WTC11 (cell line): ENCODE measurements around the gene RNF149. TPM values are rescaled to one million over a fixed set of nuclear protein-coding genes. Genes with fewer than 3 reads are reported as not detected.

ENCODE experiments used
- ATAC-seq: fragments of 200-7000 bp; cut with Tn5 transposase; 2 replicates; pipeline ENCODE4 v1.10.0; 2021; ENCODE audit warnings: mild to moderate bottlenecking, moderate library complexity
- CTCF ChIA-PET: fragments of 300-600 bp; sonication (Branson Sonifier 250); formaldehyde crosslinking; loops from one replicate; lab custom pipeline; 2021; ENCODE audit warnings: antibody characterized with exemption; lab: Charles Lee
- POLR2A ChIA-PET: fragments of 350-600 bp; sonication (Branson Sonifier 250); formaldehyde crosslinking; loops from one replicate; lab custom pipeline; 2021; ENCODE audit warnings: antibody characterized with exemption; lab: Charles Lee
- DNase-seq: peaks from one replicate; pipeline ENCODE4 v3.0.0; 2021; ENCODE audit warnings: low spot score
- H3K27ac Mint-ChIP-seq: 2 replicates; pipeline ENCODE4 v1.8.0; 2021; ENCODE audit warnings: mixed read lengths
- H3K27me3 Mint-ChIP-seq: 2 replicates; pipeline ENCODE4 v1.8.0; 2021; ENCODE audit warnings: low read depth, mild to moderate bottlenecking, moderate library complexity, mixed read lengths
- H3K36me3 Mint-ChIP-seq: 2 replicates; pipeline ENCODE4 v1.8.0; 2021; ENCODE audit warnings: mixed read lengths
- H3K4me1 Mint-ChIP-seq: 2 replicates; pipeline ENCODE4 v1.8.0; 2022; ENCODE audit warnings: mixed read lengths
- H3K4me3 Mint-ChIP-seq: 2 replicates; pipeline ENCODE4 v1.8.0; 2021; ENCODE audit warnings: mild to moderate bottlenecking, moderate library complexity, mixed read lengths
- H3K9me3 Mint-ChIP-seq: 2 replicates; pipeline ENCODE4 v1.8.0; 2021; ENCODE audit warnings: mixed read lengths
- ATF1 ChIP-seq: sonication (generic); formaldehyde crosslinking; IDR thresholded peaks from 2 replicates; pipeline ENCODE4 v1.8.1; 2023; ENCODE audit warnings: mild to moderate bottlenecking, moderate library complexity, missing genetic modification reagents
- EMX1 ChIP-seq: fragments of 250-450 bp; sonication (Bioruptor Pico); IDR thresholded peaks from 2 replicates; pipeline ENCODE4 v1.8.0; 2021; ENCODE audit warnings: mild to moderate bottlenecking
- ETV6 ChIP-seq: sonication (generic); formaldehyde crosslinking; IDR thresholded peaks from 2 replicates; pipeline ENCODE4 v1.8.1; 2022; ENCODE audit warnings: mild to moderate bottlenecking, missing genetic modification reagents
- FOXJ3 ChIP-seq: sonication (generic); formaldehyde crosslinking; IDR thresholded peaks from 2 replicates; pipeline ENCODE4 v1.9.0; 2021; ENCODE audit warnings: missing genetic modification reagents, mild to moderate bottlenecking, borderline replicate concordance
- KAT7 ChIP-seq: sonication (generic); formaldehyde crosslinking; IDR thresholded peaks from 2 replicates; pipeline ENCODE4 v1.8.1; 2023; ENCODE audit warnings: missing genetic modification reagents, mild to moderate bottlenecking, borderline replicate concordance
- MXD4 ChIP-seq: fragments of 250-450 bp; sonication (Bioruptor Pico); IDR thresholded peaks from 2 replicates; pipeline ENCODE4 v1.8.0; 2021; ENCODE audit warnings: mild to moderate bottlenecking, moderate library complexity, borderline replicate concordance
- OVOL2 ChIP-seq: fragments of 250-450 bp; sonication (Bioruptor Pico); IDR thresholded peaks from 2 replicates; pipeline ENCODE4 v1.9.0; 2021; ENCODE audit warnings: mild to moderate bottlenecking, borderline replicate concordance
- PRRX2 ChIP-seq: fragments of 250-450 bp; sonication (Bioruptor Pico); IDR thresholded peaks from 2 replicates; pipeline ENCODE4 v1.8.0; 2021; ENCODE audit warnings: mild to moderate bottlenecking
- RORB ChIP-seq: fragments of 250-450 bp; sonication (Bioruptor Pico); IDR thresholded peaks from 2 replicates; pipeline ENCODE4 v1.9.0; 2021; ENCODE audit warnings: mild to moderate bottlenecking
- SOX15 ChIP-seq: fragments of 250-450 bp; sonication (Bioruptor Pico); IDR thresholded peaks from 2 replicates; pipeline ENCODE4 v1.9.0; 2021; ENCODE audit warnings: mild to moderate bottlenecking
- TP53 ChIP-seq: sonication (generic); formaldehyde crosslinking; IDR thresholded peaks from 2 replicates; pipeline ENCODE4 v1.8.1; 2023; ENCODE audit warnings: mild to moderate bottlenecking, missing genetic modification reagents
- ZBTB21 ChIP-seq: sonication (generic); formaldehyde crosslinking; IDR thresholded peaks from 2 replicates; pipeline ENCODE4 v1.8.1; 2023; ENCODE audit warnings: mild to moderate bottlenecking, missing genetic modification reagents, borderline replicate concordance
- ZNF121 ChIP-seq: sonication (generic); formaldehyde crosslinking; IDR thresholded peaks from 2 replicates; pipeline ENCODE4 v1.8.0; 2023; ENCODE audit warnings: missing genetic modification reagents
- ZNF138 ChIP-seq: sonication (generic); formaldehyde crosslinking; conservative IDR thresholded peaks from 2 replicates; pipeline ENCODE4 v1.8.1; 2022; ENCODE audit warnings: mild to moderate bottlenecking, moderate library complexity, missing genetic modification reagents
- ZNF219 ChIP-seq: sonication (generic); formaldehyde crosslinking; IDR thresholded peaks from 2 replicates; pipeline ENCODE4 v1.8.0; 2023; ENCODE audit warnings: missing genetic modification reagents, mild to moderate bottlenecking, borderline replicate concordance
- ZNF263 ChIP-seq: sonication (generic); formaldehyde crosslinking; IDR thresholded peaks from 2 replicates; pipeline ENCODE4 v1.8.1; 2022; ENCODE audit warnings: low read depth, mild to moderate bottlenecking, moderate library complexity, missing genetic modification reagents
- total RNA-seq: library from RNA; stranded (reverse); gene quantifications from 3 replicates; pipeline ENCODE4 v1.2.3, GENCODE V29; 2021
- TF ChIP-seq, protein P1 (sequence below): sonication (generic); formaldehyde crosslinking; IDR thresholded peaks from 2 replicates; pipeline ENCODE4 v1.8.1; 2022; ENCODE audit warnings: low read depth, missing genetic modification reagents, borderline replicate concordance
- TF ChIP-seq, protein P2 (sequence below): sonication (generic); formaldehyde crosslinking; IDR thresholded peaks from 2 replicates; pipeline ENCODE4 v1.8.1; 2023; ENCODE audit warnings: mild to moderate bottlenecking, missing genetic modification reagents
- TF ChIP-seq, protein P3 (sequence below): sonication (generic); formaldehyde crosslinking; IDR thresholded peaks from 2 replicates; pipeline ENCODE4 v1.8.1; 2022; ENCODE audit warnings: mild to moderate bottlenecking, missing genetic modification reagents, moderate library complexity, borderline replicate concordance
- TF ChIP-seq, protein P4 (sequence below): sonication (generic); formaldehyde crosslinking; IDR thresholded peaks from 2 replicates; pipeline ENCODE4 v1.8.1; 2022; ENCODE audit warnings: mild to moderate bottlenecking, moderate library complexity, missing genetic modification reagents
- TF ChIP-seq, protein P5 (sequence below): sonication (generic); formaldehyde crosslinking; IDR thresholded peaks from 2 replicates; pipeline ENCODE4 v1.8.1; 2023; ENCODE audit warnings: mild to moderate bottlenecking, moderate library complexity, missing genetic modification reagents
- TF ChIP-seq, protein P6 (sequence below): sonication (generic); formaldehyde crosslinking; IDR thresholded peaks from 2 replicates; pipeline ENCODE4 v1.8.0; 2023; ENCODE audit warnings: missing genetic modification reagents, mild to moderate bottlenecking, borderline replicate concordance
- TF ChIP-seq, protein P7 (sequence below): sonication (generic); formaldehyde crosslinking; IDR thresholded peaks from 2 replicates; pipeline ENCODE4 v1.8.0; 2023; ENCODE audit warnings: mild to moderate bottlenecking, missing genetic modification reagents

RNF149 gene
- total RNA-seq, 1 experiment from 2014 or later, result 25.6 TPM

DNA sequence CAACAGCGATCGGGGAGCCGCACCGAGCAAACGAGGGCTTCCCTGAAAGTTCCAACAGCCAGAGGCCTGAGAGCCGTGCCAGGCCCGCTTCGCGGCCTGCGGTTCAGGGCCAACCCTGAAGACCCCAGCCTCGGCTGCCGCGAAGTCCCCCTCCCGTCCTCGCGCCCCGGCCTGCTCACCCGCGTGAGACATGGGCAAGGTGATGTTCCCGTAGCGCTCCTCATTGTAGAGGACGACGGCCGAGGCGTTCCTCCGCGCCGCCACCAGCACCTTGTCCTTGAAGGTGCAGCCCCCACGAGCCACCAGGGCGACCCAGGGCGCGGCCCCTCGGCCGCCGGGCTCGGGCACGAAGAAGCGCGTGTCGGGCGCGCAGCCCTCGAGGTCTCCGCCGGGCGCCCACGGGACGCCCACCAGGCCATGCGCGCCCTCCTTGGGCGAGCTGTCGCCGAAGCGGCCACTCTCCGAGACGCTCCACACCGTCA lies 510 bp downstream of the RNF149 start:
- Mint-ChIP-seq H3K27ac (no peak overlapping the region), H3K36me3 (peaks cover 11% of the 10 kb centered on the region), H3K4me3 (peak overlapping the region; percentile 87), H3K4me1 (peaks cover 50% of the 10 kb centered on the region), H3K9me3 (no peaks in the 10 kb centered on the region), H3K27me3 (peaks cover 9% of the 10 kb centered on the region)
- ChIA-PET CTCF (interaction anchor here (0.6 to 1.7 kb wide), 7 partner anchors 34 to 523 kb away, joined by 3 to 14 read pairs (median 3); partner anchors contain the start of gene CREG2), POLR2A (interaction anchor here (1.5 kb wide), 1 partner anchor 9 kb away, joined by 5 read pairs; no protein-coding TSS in a partner anchor)
- DNase-seq (peak; percentile 35), ATAC-seq (peak; percentile 32)
- TF ChIP-seq PRRX2 (CRISPR knock-in tag), result no peak
- TF ChIP-seq ZNF138 (CRISPR knock-in tag), result no peak
- no peak for TF ChIP-seq EMX1
- TF ChIP-seq, protein P1, sequence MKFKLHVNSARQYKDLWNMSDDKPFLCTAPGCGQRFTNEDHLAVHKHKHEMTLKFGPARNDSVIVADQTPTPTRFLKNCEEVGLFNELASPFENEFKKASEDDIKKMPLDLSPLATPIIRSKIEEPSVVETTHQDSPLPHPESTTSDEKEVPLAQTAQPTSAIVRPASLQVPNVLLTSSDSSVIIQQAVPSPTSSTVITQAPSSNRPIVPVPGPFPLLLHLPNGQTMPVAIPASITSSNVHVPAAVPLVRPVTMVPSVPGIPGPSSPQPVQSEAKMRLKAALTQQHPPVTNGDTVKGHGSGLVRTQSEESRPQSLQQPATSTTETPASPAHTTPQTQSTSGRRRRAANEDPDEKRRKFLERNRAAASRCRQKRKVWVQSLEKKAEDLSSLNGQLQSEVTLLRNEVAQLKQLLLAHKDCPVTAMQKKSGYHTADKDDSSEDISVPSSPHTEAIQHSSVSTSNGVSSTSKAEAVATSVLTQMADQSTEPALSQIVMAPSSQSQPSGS (CRISPR knock-in tag), result 0 out of 2 replicates have a peak, but pooled peaks have one; percentile 34
- TF ChIP-seq OVOL2 (CRISPR knock-in tag), result no peak
- 0 out of 2 replicates have a peak, but pooled peaks have one; percentile 32 for TF ChIP-seq ATF1 (CRISPR knock-in tag)
- no peak; the same call in 1 of the 2 replicates for TF ChIP-seq KAT7
- TF ChIP-seq RORB (CRISPR knock-in tag), result no peak
- TF ChIP-seq ZNF263 (CRISPR knock-in tag), result peak; percentile 58
- TF ChIP-seq, protein P2, sequence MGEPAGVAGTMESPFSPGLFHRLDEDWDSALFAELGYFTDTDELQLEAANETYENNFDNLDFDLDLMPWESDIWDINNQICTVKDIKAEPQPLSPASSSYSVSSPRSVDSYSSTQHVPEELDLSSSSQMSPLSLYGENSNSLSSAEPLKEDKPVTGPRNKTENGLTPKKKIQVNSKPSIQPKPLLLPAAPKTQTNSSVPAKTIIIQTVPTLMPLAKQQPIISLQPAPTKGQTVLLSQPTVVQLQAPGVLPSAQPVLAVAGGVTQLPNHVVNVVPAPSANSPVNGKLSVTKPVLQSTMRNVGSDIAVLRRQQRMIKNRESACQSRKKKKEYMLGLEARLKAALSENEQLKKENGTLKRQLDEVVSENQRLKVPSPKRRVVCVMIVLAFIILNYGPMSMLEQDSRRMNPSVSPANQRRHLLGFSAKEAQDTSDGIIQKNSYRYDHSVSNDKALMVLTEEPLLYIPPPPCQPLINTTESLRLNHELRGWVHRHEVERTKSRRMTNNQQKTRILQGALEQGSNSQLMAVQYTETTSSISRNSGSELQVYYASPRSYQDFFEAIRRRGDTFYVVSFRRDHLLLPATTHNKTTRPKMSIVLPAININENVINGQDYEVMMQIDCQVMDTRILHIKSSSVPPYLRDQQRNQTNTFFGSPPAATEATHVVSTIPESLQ (CRISPR knock-in tag), result no peak
- TF ChIP-seq, protein P3, sequence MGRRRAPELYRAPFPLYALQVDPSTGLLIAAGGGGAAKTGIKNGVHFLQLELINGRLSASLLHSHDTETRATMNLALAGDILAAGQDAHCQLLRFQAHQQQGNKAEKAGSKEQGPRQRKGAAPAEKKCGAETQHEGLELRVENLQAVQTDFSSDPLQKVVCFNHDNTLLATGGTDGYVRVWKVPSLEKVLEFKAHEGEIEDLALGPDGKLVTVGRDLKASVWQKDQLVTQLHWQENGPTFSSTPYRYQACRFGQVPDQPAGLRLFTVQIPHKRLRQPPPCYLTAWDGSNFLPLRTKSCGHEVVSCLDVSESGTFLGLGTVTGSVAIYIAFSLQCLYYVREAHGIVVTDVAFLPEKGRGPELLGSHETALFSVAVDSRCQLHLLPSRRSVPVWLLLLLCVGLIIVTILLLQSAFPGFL (CRISPR knock-in tag), result no peak
- TF ChIP-seq SOX15 (CRISPR knock-in tag), result no peak
- TF ChIP-seq, protein P4, sequence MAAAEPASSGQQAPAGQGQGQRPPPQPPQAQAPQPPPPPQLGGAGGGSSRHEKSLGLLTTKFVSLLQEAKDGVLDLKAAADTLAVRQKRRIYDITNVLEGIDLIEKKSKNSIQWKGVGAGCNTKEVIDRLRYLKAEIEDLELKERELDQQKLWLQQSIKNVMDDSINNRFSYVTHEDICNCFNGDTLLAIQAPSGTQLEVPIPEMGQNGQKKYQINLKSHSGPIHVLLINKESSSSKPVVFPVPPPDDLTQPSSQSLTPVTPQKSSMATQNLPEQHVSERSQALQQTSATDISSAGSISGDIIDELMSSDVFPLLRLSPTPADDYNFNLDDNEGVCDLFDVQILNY (CRISPR knock-in tag), result 0 out of 2 replicates have a peak, but pooled peaks have one; percentile 39
- peak; percentile 85 for TF ChIP-seq ETV6 (CRISPR knock-in tag)
- no peak for TF ChIP-seq MXD4 (CRISPR knock-in tag)
- no peak for TF ChIP-seq ZNF121 (CRISPR knock-in tag)
- TF ChIP-seq TP53 (CRISPR knock-in tag), result no peak
- TF ChIP-seq, protein P5, sequence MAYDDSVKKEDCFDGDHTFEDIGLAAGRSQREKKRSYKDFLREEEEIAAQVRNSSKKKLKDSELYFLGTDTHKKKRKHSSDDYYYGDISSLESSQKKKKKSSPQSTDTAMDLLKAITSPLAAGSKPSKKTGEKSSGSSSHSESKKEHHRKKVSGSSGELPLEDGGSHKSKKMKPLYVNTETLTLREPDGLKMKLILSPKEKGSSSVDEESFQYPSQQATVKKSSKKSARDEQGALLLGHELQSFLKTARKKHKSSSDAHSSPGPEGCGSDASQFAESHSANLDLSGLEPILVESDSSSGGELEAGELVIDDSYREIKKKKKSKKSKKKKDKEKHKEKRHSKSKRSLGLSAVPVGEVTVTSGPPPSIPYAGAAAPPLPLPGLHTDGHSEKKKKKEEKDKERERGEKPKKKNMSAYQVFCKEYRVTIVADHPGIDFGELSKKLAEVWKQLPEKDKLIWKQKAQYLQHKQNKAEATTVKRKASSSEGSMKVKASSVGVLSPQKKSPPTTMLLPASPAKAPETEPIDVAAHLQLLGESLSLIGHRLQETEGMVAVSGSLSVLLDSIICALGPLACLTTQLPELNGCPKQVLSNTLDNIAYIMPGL (CRISPR knock-in tag), result no peak; the same call in 1 of the 2 replicates
- TF ChIP-seq ZBTB21 (CRISPR knock-in tag), result no peak
- TF ChIP-seq ZNF219 (CRISPR knock-in tag), result peak; percentile 53; the same call in 1 of the 2 replicates
- TF ChIP-seq FOXJ3, result no peak
- TF ChIP-seq, protein P6, sequence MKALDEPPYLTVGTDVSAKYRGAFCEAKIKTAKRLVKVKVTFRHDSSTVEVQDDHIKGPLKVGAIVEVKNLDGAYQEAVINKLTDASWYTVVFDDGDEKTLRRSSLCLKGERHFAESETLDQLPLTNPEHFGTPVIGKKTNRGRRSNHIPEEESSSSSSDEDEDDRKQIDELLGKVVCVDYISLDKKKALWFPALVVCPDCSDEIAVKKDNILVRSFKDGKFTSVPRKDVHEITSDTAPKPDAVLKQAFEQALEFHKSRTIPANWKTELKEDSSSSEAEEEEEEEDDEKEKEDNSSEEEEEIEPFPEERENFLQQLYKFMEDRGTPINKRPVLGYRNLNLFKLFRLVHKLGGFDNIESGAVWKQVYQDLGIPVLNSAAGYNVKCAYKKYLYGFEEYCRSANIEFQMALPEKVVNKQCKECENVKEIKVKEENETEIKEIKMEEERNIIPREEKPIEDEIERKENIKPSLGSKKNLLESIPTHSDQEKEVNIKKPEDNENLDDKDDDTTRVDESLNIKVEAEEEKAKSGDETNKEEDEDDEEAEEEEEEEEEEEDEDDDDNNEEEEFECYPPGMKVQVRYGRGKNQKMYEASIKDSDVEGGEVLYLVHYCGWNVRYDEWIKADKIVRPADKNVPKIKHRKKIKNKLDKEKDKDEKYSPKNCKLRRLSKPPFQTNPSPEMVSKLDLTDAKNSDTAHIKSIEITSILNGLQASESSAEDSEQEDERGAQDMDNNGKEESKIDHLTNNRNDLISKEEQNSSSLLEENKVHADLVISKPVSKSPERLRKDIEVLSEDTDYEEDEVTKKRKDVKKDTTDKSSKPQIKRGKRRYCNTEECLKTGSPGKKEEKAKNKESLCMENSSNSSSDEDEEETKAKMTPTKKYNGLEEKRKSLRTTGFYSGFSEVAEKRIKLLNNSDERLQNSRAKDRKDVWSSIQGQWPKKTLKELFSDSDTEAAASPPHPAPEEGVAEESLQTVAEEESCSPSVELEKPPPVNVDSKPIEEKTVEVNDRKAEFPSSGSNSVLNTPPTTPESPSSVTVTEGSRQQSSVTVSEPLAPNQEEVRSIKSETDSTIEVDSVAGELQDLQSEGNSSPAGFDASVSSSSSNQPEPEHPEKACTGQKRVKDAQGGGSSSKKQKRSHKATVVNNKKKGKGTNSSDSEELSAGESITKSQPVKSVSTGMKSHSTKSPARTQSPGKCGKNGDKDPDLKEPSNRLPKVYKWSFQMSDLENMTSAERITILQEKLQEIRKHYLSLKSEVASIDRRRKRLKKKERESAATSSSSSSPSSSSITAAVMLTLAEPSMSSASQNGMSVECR (CRISPR knock-in tag), result peak; percentile 73; the same call in 1 of the 2 replicates
- TF ChIP-seq, protein P7, sequence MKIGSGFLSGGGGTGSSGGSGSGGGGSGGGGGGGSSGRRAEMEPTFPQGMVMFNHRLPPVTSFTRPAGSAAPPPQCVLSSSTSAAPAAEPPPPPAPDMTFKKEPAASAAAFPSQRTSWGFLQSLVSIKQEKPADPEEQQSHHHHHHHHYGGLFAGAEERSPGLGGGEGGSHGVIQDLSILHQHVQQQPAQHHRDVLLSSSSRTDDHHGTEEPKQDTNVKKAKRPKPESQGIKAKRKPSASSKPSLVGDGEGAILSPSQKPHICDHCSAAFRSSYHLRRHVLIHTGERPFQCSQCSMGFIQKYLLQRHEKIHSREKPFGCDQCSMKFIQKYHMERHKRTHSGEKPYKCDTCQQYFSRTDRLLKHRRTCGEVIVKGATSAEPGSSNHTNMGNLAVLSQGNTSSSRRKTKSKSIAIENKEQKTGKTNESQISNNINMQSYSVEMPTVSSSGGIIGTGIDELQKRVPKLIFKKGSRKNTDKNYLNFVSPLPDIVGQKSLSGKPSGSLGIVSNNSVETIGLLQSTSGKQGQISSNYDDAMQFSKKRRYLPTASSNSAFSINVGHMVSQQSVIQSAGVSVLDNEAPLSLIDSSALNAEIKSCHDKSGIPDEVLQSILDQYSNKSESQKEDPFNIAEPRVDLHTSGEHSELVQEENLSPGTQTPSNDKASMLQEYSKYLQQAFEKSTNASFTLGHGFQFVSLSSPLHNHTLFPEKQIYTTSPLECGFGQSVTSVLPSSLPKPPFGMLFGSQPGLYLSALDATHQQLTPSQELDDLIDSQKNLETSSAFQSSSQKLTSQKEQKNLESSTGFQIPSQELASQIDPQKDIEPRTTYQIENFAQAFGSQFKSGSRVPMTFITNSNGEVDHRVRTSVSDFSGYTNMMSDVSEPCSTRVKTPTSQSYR (CRISPR knock-in tag), result peak; percentile 45; the same call in 1 of the 2 replicates
